Nephron (organoid): Measurements from ENCODE around the gene CADPS.

ENCODE experiments used
- H3K27ac Mint-ChIP-seq, 3 experiments: 2 replicates each; pipeline ENCODE4 v1.8.0; 2020; ENCODE audit warnings: mixed read lengths in 3 of 3, mild to moderate bottlenecking in 2 of 3, moderate library complexity in 1 of 3
- H3K27me3 Mint-ChIP-seq: 2 replicates; pipeline ENCODE4 v1.8.0; 2021; ENCODE audit warnings: low read depth, mild to moderate bottlenecking, moderate library complexity, mixed read lengths
- H3K36me3 Mint-ChIP-seq: 2 replicates; pipeline ENCODE4 v1.8.0; 2020; ENCODE audit warnings: low read depth, mixed read lengths
- H3K4me1 Mint-ChIP-seq: 2 replicates; pipeline ENCODE4 v1.8.0; 2020; ENCODE audit warnings: mixed read lengths
- H3K4me3 Mint-ChIP-seq, 3 experiments: 2 replicates each; pipeline ENCODE4 v1.8.0; 2020; ENCODE audit warnings: mild to moderate bottlenecking in 3 of 3, mixed read lengths in 3 of 3, moderate library complexity in 2 of 3
- H3K9me3 Mint-ChIP-seq: 2 replicates; pipeline ENCODE4 v1.8.0; 2020; ENCODE audit warnings: mixed read lengths
- CTCF ChIP-seq, 3 experiments: fragments of 200-600 bp; sonication (generic); IDR thresholded peaks; one replicate each; pipeline ENCODE4 v1.5.0; 2021; ENCODE audit warnings: antibody characterized with exemption in 3 of 3; ENCODE audit not compliant: unreplicated experiment in 3 of 3

CADPS gene

GRCh38 chr3:62785384-62785783 lies 89.8 kb downstream of the CADPS start:
- Mint-ChIP-seq H3K4me3 (no peak overlapping the region), H3K9me3 (no peaks in the 10 kb centered on the region), H3K27me3 (peaks cover 6% of the 10 kb centered on the region), H3K4me1 (no peaks in the 10 kb centered on the region), H3K36me3 (no peaks in the 10 kb centered on the region), H3K27ac (no peak overlapping the region)
- TF ChIP-seq CTCF (IDR thresholded peaks at IDR 0.05; ENCODE audit: unreplicated experiment in 3 of 3): no peak

GRCh38 chr3:62781121-62781520 lies 94.1 kb downstream of the CADPS start:
- no peaks in the 10 kb centered on the region for H3K36me3 Mint-ChIP-seq
- H3K27ac Mint-ChIP-seq: no peak overlapping the region
- no peak overlapping the region for H3K4me3 Mint-ChIP-seq
- TF ChIP-seq CTCF (IDR thresholded peaks at IDR 0.05; ENCODE audit: unreplicated experiment in 3 of 3): no peak
- peaks cover 6% of the 10 kb centered on the region for H3K27me3 Mint-ChIP-seq
- no peaks in the 10 kb centered on the region for H3K4me1 Mint-ChIP-seq
- no peaks in the 10 kb centered on the region for H3K9me3 Mint-ChIP-seq

- no peak for TF ChIP-seq CTCF (IDR thresholded peaks at IDR 0.05; ENCODE audit: unreplicated experiment in 3 of 3)
- Mint-ChIP-seq H3K4me1 (peaks cover 5% of the 10 kb centered on the region), H3K27ac (no peak overlapping the region), H3K4me3 (no peak overlapping the region), H3K9me3 (no peaks in the 10 kb centered on the region), H3K27me3 (peaks cover 6% of the 10 kb centered on the region), H3K36me3 (no peaks in the 10 kb centered on the region)
Measured at GRCh38 chr3:62777674-62778073, 97.5 kb downstream of the CADPS start.

GRCh38 chr3:62777130-62777529 lies 98.1 kb downstream of the CADPS start:
- no peak overlapping the region for H3K27ac Mint-ChIP-seq
- H3K4me3 Mint-ChIP-seq: no peak overlapping the region
- TF ChIP-seq CTCF (IDR thresholded peaks at IDR 0.05; ENCODE audit: unreplicated experiment in 3 of 3): no peak
- peaks cover 5% of the 10 kb centered on the region for H3K4me1 Mint-ChIP-seq
- no peaks in the 10 kb centered on the region for H3K36me3 Mint-ChIP-seq
- H3K27me3 Mint-ChIP-seq: peaks cover 6% of the 10 kb centered on the region
- H3K9me3 Mint-ChIP-seq: no peaks in the 10 kb centered on the region

- Mint-ChIP-seq H3K36me3 (no peaks in the 10 kb centered on the region), H3K4me3 (no peak overlapping the region), H3K27ac (peak overlapping the region in 1 of 3 experiments; percentile 14), H3K9me3 (no peaks in the 10 kb centered on the region), H3K27me3 (no peaks in the 10 kb centered on the region), H3K4me1 (peaks cover 5% of the 10 kb centered on the region)
- no peak for TF ChIP-seq CTCF (IDR thresholded peaks at IDR 0.05; ENCODE audit: unreplicated experiment in 3 of 3)
Measured at GRCh38 chr3:62774221-62774620, 101.0 kb downstream of the CADPS start.

- no peaks in the 10 kb centered on the region for H3K36me3 Mint-ChIP-seq
- no peak overlapping the region for H3K4me3 Mint-ChIP-seq
- no peaks in the 10 kb centered on the region for H3K27me3 Mint-ChIP-seq
- no peaks in the 10 kb centered on the region for H3K9me3 Mint-ChIP-seq
- peaks cover 5% of the 10 kb centered on the region for H3K4me1 Mint-ChIP-seq
- TF ChIP-seq CTCF (IDR thresholded peaks at IDR 0.05; ENCODE audit: unreplicated experiment in 3 of 3): no peak
- peak overlapping the region in 1 of 3 experiments; percentile 57 for H3K27ac Mint-ChIP-seq
Measured at GRCh38 chr3:62771331-62772072, 103.7 kb downstream of the CADPS start.
